ENCODE data around the gene ZNF330. TPM values are rescaled to one million over a fixed set of nuclear protein-coding genes. Genes with fewer than 3 reads are reported as not detected.
A peak's percentile ranks its signal among the peaks of the same experiment; 100 is the strongest.

ZNF330 gene
- polyA plus RNA-seq, 1 donor from 2014 or later = 32.3 TPM

GRCh38 chr4:141216002-141216761, 4.5 kb upstream of the ZNF330 start:
- Histone ChIP-seq H3K27ac (ENCODE audit: low read length) (no peak overlapping the region), H3K36me3 (ENCODE audit: insufficient read depth, low read length) (no peaks in the 10 kb centered on the region), H3K79me2 (replicated peaks; ENCODE audit: insufficient read depth, low read length) (no peaks in the 10 kb centered on the region), H3K9me2 (ENCODE audit: insufficient read depth, low read length) (no peaks in the 10 kb centered on the region), H3K4me3 (ENCODE audit: low read length) (no peak overlapping the region), H3K4me2 (ENCODE audit: low read length) (no peak overlapping the region), H3K27me3 (ENCODE audit: insufficient read depth, low read depth, low read length) (no peaks in the 10 kb centered on the region), H3F3A (ENCODE audit: insufficient read depth, low read length, poor library complexity, severe bottlenecking) (no peaks in the 10 kb centered on the region), H3K9ac (ENCODE audit: low read length) (no peak overlapping the region), H2AFZ (ENCODE audit: low read depth, low read length) (no peak overlapping the region), H3K9me3 (ENCODE audit: low read length) (no peaks in the 10 kb centered on the region), H4K20me1 (ENCODE audit: insufficient read depth) (no peaks in the 10 kb centered on the region)
- no peak for TF ChIP-seq EZH2 (IDR thresholded peaks at IDR 0.05; ENCODE audit: borderline replicate concordance, insufficient read depth, low read length, poor library complexity, severe bottlenecking)
- TF ChIP-seq RAD21 (conservative IDR thresholded peaks at IDR 0.05) = no peak
- no peak for TF ChIP-seq MXI1 (conservative IDR thresholded peaks at IDR 0.05; ENCODE audit: poor library complexity, severe bottlenecking)
- TF ChIP-seq POLR2AphosphoS5 (IDR thresholded peaks at IDR 0.05) = no peak
- no peak for TF ChIP-seq CTCF (IDR thresholded peaks at IDR 0.05; ENCODE audit: poor library complexity, severe bottlenecking)
- TF ChIP-seq EP300 (conservative IDR thresholded peaks at IDR 0.05; ENCODE audit: poor library complexity, severe bottlenecking) = no peak
- no peak for TF ChIP-seq TAF1 (IDR thresholded peaks at IDR 0.05; ENCODE audit: low read depth)

GRCh38 chr4:141220271-141220670, 424 bp upstream of the ZNF330 start:
- H2AFZ ChIP-seq (ENCODE audit: low read depth, low read length) = peak overlapping the region; percentile 87
- H4K20me1 ChIP-seq (ENCODE audit: insufficient read depth) = no peaks in the 10 kb centered on the region
- no peak for TF ChIP-seq REST (IDR thresholded peaks at IDR 0.05; ENCODE audit: borderline replicate concordance)
- peaks cover 5% of the 10 kb centered on the region for H3K79me2 ChIP-seq (replicated peaks; ENCODE audit: insufficient read depth, low read length)
- peak overlapping the region; percentile 65 for H3K27ac ChIP-seq (ENCODE audit: low read length)
- H3F3A ChIP-seq (ENCODE audit: insufficient read depth, low read length, poor library complexity, severe bottlenecking) = no peaks in the 10 kb centered on the region
- H3K27me3 ChIP-seq (ENCODE audit: insufficient read depth, low read depth, low read length) = no peaks in the 10 kb centered on the region
- no peak overlapping the region for H3K4me2 ChIP-seq (ENCODE audit: low read length)
- H3K9ac ChIP-seq (ENCODE audit: low read length) = peak overlapping the region; percentile 73
- no peaks in the 10 kb centered on the region for H3K9me2 ChIP-seq (ENCODE audit: insufficient read depth, low read length)
- peak overlapping the region; percentile 81 for H3K4me3 ChIP-seq (ENCODE audit: low read length)
- H3K36me3 ChIP-seq (ENCODE audit: insufficient read depth, low read length) = no peaks in the 10 kb centered on the region
- H3K9me3 ChIP-seq (ENCODE audit: low read length) = no peaks in the 10 kb centered on the region

- peaks cover 5% of the 10 kb centered on the region for H3K79me2 ChIP-seq (replicated peaks; ENCODE audit: insufficient read depth, low read length)
- H3K4me2 ChIP-seq (ENCODE audit: low read length) = no peak overlapping the region
- H3K4me3 ChIP-seq (ENCODE audit: low read length) = no peak overlapping the region
- no peak overlapping the region for H3K9ac ChIP-seq (ENCODE audit: low read length)
- no peak overlapping the region for H3K27ac ChIP-seq (ENCODE audit: low read length)
- no peaks in the 10 kb centered on the region for H3K9me3 ChIP-seq (ENCODE audit: low read length)
- H4K20me1 ChIP-seq (ENCODE audit: insufficient read depth) = no peaks in the 10 kb centered on the region
- H3F3A ChIP-seq (ENCODE audit: insufficient read depth, low read length, poor library complexity, severe bottlenecking) = no peaks in the 10 kb centered on the region
- no peaks in the 10 kb centered on the region for H3K9me2 ChIP-seq (ENCODE audit: insufficient read depth, low read length)
- TF ChIP-seq MXI1 (conservative IDR thresholded peaks at IDR 0.05; ENCODE audit: poor library complexity, severe bottlenecking) (no peak), RAD21 (conservative IDR thresholded peaks at IDR 0.05) (no peak), EP300 (conservative IDR thresholded peaks at IDR 0.05; ENCODE audit: poor library complexity, severe bottlenecking) (no peak), REST (IDR thresholded peaks at IDR 0.05; ENCODE audit: borderline replicate concordance) (no peak), POLR2AphosphoS5 (IDR thresholded peaks at IDR 0.05) (no peak), CTCF (IDR thresholded peaks at IDR 0.05; ENCODE audit: poor library complexity, severe bottlenecking) (no peak), TAF1 (IDR thresholded peaks at IDR 0.05; ENCODE audit: low read depth) (no peak), SMC3 (conservative IDR thresholded peaks at IDR 0.05; ENCODE audit: poor library complexity) (no peak), EZH2 (IDR thresholded peaks at IDR 0.05; ENCODE audit: borderline replicate concordance, insufficient read depth, low read length, poor library complexity, severe bottlenecking) (no peak)
- H3K27me3 ChIP-seq (ENCODE audit: insufficient read depth, low read depth, low read length) = no peaks in the 10 kb centered on the region
- H2AFZ ChIP-seq (ENCODE audit: low read depth, low read length) = no peak overlapping the region
- no peaks in the 10 kb centered on the region for H3K36me3 ChIP-seq (ENCODE audit: insufficient read depth, low read length)
These were observed 2.7 kb downstream of the ZNF330 start for GRCh38 chr4:141223418-141223817.
